Skeletal muscle cell (primary cell): ENCODE measurements around the gene SMOC1.
A peak's percentile ranks its signal among the peaks of the same experiment; 100 is the strongest.

Experiments used
- DNase-seq: peaks from one replicate; pipeline ENCODE4 v3.0.0-alpha.2; 2010; ENCODE audit warnings: low read depth
- H3K4me3 ChIP-seq: 2 replicates; pipeline ENCODE4 v1.5.1; 2011; ENCODE audit warnings: low read depth, mild to moderate bottlenecking, control low read depth, low read length, moderate library complexity

SMOC1 gene

DNA sequence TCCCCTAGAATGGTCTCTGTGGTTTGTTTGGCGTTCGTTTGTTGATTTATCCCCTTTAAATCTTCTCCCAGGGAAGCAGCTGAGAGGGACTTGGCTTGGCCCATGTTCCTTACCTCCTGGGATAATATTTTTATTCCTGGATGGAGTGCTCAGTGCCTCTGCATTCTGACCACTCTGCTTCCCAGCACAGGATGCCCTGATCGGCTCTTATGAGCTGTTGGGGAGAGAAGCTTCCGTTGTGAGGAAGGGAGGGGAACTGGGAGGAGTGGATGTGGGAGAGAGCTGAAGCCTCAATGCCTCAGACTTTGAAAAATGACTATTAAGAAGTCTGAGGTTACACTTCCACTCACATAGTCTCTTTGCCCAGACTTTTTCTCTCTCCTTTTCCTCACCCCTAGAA, 114.8 kb downstream of the SMOC1 start:
- DNase-seq = no peak
- no peak overlapping the region for H3K4me3 ChIP-seq

DNA sequence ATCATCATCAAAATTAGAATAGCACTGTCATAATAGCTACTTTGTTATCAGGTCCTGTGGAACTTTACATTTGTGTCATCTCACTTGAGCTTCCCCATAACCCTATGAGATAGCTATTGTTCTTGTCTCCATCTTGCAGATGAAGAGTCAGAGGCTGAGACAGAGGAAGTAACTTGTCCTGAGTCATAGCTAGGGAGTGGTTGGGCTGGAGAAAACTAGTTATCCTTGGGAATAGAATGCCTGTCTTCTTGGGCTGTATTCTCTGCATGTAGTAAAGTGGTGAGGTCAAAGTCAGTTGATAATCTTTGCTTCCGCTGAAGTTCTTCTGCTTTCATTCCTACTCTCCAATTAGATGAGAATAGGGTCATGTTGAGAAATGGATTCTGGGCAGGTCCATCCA, 117.0 kb downstream of the SMOC1 start:
- no peak overlapping the region for H3K4me3 ChIP-seq
- peak; percentile 61 for DNase-seq

DNA sequence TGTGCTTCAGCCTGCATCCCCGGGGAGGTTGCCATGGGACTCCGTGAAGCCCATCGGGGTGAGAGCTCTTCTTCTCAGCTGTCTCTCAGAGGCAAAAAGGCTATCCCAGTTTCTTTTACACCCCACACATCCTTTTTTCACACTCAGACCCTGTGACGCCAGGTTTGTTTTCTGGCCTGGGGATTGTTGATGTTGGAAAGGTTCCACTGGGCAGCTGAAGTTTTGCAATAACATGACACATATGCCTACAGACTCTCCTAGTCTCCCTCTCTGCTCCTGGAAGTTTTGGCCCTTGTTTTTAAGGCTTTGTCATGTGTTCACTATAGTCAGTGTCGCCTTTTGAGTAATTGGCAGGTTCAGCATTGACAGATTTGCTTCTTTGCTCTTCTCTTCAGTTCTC, 118.6 kb downstream of the SMOC1 start:
- peak; percentile 90 for DNase-seq

DNA sequence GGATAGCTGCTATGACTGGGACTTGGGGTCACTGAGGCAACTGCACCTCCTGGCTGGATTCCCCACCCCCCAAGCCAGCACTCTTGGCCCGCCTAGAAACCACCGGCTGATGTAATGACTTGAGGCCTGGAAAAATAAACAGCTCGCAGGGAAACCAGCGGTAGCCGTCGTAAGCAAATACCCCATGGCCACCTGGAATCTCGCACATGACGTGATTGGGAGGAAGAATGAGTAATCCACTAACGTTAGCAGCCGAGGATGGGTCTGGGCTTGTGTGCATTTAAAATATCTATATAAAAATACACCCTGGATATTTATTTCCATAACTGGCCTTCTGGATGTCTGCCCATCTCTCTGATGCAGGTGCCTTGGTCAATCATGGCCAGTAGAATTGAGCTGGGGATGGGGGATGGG, 120.1 kb downstream of the SMOC1 start:
- no peak overlapping the region for H3K4me3 ChIP-seq
- DNase-seq = peak; percentile 93

More for the DNA sequence above, 118.6 kb downstream of the SMOC1 start:
- no peak overlapping the region for H3K4me3 ChIP-seq

- H3K4me3 ChIP-seq = no peak overlapping the region
- no peak for DNase-seq
Observed at GRCh38 chr14:70000601-70001000, 121.4 kb downstream of the SMOC1 start.

GRCh38 chr14:70002589-70003346, 123.6 kb downstream of the SMOC1 start:
- no peak overlapping the region for H3K4me3 ChIP-seq
- no peak for DNase-seq

- H3K4me3 ChIP-seq = no peak overlapping the region
- no peak for DNase-seq
Observed at GRCh38 chr14:70004791-70005190, 125.6 kb downstream of the SMOC1 start.

DNA sequence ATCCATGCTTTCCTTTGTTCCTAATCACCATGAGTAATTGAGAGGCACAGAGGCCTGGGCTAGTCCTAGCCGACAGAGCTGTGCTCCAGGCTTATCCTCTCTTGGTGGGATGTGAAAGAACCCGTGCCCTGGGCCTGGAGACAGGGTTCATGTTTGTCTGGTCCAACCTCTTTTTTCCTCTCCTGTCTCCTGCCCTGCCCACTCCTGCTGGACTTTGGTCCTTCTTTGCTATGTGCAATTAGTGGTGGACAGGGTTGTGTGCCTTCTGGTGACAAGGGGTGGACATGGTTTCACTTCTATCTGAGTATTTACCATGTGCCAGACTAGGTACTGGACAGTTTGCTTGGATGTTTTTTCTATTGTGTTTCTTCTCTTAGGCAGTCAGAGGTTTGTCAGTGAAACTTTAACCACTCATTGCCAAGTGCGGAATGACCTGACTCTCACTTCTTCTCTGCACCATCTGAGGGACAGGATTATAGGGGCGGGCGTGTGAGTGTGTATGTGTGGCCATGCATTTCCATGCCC, 126.1 kb downstream of the SMOC1 start:
- DNase-seq = no peak

DNA sequence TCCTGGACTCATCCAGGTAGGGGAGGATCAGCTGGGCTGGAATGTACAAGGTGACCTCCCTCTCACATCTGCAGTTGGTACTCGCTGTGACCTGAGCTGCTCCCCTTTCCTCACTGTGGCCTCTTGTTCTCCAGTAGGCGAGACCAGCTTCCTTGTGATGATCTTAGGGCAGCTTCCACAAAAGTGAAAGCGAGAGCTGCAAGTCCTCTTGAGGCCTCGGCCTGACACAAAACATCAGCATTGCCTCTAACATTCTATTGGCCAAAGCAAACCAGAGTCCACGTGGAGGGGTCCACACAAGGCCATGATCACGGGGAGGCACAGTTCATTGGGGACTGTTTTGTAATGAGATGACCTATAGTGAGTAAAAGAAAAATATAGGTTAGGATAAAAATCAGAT, 127.5 kb downstream of the SMOC1 start:
- DNase-seq = no peak
- H3K4me3 ChIP-seq = no peak overlapping the region

More for the DNA sequence above, 126.1 kb downstream of the SMOC1 start:
- no peak overlapping the region for H3K4me3 ChIP-seq

- no peak overlapping the region for H3K4me3 ChIP-seq
- no peak for DNase-seq
Observed at GRCh38 chr14:70008284-70009262, 129.4 kb downstream of the SMOC1 start.

DNA sequence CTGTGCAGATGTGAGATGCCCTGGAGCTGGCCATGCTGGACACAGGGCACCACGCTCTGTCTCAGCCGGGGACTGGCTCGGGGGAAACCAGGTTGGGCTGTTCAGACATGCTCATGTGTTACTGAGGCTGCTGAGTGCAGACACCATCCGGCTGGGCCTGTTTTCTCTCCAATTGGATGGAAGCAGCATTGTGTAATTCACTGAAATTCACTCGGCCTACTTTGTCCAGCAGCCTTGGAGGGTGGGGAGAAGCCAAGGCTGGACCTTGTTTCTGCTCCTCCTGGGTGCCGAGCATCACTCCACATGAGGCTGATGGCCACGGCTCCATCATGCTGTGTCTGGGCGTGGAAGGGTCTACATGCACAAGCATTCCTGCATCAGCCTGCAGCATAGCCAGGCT, 130.7 kb downstream of the SMOC1 start:
- H3K4me3 ChIP-seq = no peak overlapping the region
- DNase-seq = no peak

- no peak overlapping the region for H3K4me3 ChIP-seq
- DNase-seq = no peak
Observed at GRCh38 chr14:70011098-70011497, 131.9 kb downstream of the SMOC1 start.

DNA sequence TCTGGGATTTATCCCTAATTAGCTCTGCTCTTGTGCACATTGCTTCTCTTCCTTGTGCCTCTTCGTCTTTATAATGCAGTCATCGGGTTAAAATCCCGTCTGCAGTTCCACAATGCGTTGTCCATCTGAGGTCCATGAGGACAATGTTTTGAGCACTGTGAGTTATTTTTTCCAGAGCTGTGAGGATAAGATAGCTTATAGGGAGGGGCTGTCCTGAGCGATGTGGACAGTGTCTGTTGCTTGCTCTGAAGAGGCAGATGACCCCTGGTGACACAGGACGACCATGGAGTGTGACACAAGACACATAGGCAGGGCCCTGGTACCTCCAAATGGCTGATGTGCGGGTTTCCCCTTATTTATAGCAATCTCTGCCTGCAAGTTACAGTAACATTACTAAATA, 132.5 kb downstream of the SMOC1 start:
- no peak overlapping the region for H3K4me3 ChIP-seq
- DNase-seq = no peak

DNA sequence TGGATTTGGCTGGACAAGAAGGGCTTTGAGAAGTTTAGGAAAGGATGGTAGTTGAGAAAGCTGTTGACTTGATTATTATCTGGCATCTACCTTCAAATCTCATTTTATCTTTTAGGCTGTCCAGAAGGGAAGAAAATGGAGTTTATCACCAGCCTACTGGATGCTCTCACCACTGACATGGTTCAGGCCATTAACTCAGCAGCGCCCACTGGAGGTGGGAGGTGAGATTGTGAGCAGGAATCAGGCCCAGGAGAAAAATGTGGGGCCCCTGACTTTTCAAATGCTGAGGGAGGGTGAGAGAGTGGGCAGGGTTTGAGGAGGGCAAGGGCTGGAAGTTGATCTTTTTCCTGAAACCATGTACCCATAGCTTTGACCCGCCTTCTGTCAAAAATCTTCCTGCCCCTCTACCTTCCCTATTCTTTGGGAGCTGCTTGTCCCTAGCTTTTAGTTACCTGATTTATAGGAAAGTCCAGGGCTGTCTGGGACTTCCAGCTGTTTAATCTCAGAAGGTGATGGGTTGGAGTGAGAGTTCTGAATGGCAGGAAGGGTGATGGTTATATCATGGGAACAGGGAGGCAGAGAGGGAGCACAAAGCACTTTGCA, 134.2 kb downstream of the SMOC1 start:
- DNase-seq = no peak
- no peak overlapping the region for H3K4me3 ChIP-seq

DNA sequence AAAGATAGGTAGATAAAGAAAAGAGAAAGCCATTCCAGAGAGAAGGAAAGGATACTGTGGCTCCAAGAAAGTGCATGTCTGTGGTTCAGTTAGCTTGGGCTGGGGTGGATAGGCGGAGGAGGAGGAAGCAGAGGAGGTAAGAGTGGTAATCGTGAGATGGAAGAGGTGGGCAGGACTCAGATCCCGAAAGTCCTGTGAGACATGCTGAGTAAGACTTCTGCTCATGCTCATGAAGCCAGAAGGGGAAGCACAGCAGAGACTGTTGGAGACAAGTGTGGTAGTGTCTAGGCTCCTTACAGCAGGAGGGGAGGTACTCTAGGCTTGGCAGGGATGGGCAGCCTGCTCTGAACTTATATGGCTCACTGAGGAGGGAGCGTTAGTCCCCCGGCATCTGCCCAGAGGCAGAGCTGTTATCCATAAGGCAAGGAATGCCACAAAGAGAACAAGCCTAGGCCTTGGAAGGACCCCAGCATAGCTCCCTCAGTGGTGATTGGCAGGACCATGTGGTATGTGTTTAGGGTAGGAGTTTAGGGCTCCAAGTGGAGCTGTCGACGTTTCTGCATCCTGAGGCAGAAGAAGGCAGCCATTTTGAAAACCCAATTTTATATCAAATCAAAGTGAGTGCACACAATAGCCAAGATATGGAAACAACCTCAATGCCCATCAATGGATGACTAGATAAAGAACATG, 135.3 kb downstream of the SMOC1 start:
- no peak for DNase-seq
- no peak overlapping the region for H3K4me3 ChIP-seq

- no peak overlapping the region for H3K4me3 ChIP-seq
- no peak for DNase-seq
Observed at GRCh38 chr14:70018230-70018629, 139.0 kb downstream of the SMOC1 start.

GRCh38 chr14:70018713-70019211, 139.5 kb downstream of the SMOC1 start:
- no peak for DNase-seq
- H3K4me3 ChIP-seq = no peak overlapping the region

DNA sequence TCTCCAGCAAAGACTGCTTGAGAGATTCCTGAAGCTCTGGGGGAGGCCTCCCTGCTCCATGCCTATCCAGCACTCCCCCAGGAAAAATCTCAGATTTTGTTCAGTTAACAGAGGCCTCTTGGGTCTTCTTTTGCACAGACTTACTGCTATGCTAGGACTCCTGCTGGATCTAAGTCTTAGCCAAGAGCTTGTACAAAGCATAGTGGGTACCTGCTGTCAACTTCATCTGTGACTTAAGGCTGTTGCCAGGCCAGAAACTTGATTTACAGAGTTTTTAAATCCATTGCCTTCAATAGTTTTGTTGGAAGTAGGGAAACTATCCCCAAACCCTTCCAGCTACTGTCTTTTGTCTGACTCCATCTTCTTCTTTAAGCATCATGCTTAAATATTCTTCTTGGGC, 140.5 kb downstream of the SMOC1 start:
- no peak overlapping the region for H3K4me3 ChIP-seq

More for the DNA sequence above, 140.5 kb downstream of the SMOC1 start:
- DNase-seq = no peak
